Esophagus mucosa (tissue), 1 donor: ENCODE results near the gene SPPL2B. TPM values are rescaled to one million over a fixed set of nuclear protein-coding genes. Genes with fewer than 3 reads are reported as not detected.
A peak's percentile ranks its signal among the peaks of the same experiment; 100 is the strongest.
"Not testable (repeated sequence)": the region's sequence is repeated elsewhere in the genome, so short reads cannot be mapped to it uniquely, and the experiment has no call there.

Source experiments
- ATAC-seq: fragments of 200-7000 bp; cut with Tn5 transposase; one replicate; pipeline ENCODE4 v1.9.1; 2020
- total RNA-seq: library from RNA; stranded (reverse); gene quantifications from one replicate; pipeline ENCODE4 v1.2.4, GENCODE V29; 2023
- donor health status: DM: yes; HTN: yes; CAD: no.

SPPL2B gene
- total RNA-seq, 1 donor from 2014 or later = 18.8 TPM

- ATAC-seq = peak; percentile 2
These were observed 10.5 kb downstream of the SPPL2B start for GRCh38 chr19:2338751-2339643.

DNA sequence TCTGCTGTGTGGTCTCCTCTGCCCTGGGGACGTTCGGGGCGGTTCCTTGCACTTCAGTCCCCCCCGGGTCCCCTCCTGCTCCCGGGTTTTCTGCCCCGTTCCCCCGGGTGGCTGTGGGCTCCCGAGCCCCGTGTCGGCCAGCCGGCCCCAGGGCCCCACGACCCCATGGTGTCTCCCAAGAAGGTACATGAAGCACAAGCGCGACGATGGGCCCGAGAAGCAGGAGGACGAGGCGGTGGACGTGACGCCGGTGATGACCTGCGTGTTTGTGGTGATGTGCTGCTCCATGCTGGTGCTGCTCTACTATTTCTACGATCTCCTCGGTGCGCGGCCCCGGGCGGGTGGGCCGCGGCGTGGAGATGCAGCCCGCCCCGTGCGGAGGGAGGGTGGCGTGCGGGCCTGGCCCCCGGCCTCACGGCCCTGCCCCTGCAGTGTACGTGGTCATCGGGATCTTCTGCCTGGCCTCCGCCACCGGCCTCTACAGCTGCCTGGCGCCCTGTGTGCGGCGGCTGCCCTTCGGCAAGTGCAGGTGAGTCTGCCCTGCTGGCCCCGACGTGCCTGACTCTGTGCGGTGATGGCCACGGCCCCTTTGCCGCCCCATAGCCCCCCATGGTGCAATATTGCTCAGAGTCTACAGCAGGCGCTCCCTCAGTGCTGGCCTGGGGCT, 11.3 kb downstream of the SPPL2B start:
- no peak for ATAC-seq

DNA sequence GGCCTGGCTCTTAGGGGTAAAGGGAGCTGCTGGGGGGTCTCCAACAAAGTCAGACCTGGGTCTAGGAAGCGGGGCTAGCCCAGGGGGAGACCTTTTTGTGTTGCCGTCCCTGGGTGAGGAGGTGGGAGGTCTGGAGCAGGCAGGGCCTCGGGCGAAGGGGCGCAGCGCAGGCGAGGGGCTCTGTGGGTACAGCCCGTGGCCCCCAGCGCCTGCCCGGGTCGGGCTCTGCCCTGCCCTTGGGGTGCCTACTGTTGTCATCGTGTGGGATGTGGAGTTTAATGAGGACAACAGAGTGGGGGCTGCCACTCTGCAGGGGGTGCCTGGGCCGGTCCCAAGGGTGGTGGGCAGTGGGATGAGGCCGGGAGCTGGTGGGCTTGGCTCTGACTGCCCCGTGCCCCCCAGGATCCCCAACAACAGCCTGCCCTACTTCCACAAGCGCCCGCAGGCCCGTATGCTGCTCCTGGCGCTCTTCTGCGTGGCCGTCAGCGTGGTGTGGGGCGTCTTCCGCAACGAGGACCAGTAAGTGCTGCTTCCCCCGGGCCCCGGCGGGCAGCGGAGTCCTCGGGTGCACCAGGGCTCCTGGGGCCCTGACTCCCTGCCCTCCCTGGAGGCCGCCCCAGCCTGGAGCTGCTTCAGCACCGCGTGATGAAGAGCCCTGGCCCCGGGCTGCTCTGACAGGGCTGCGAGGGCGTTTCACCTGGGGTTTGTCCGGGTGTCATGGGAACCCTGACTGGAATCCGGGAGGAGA, 12.2 kb downstream of the SPPL2B start:
- no peak for ATAC-seq

- ATAC-seq = no peak
These were observed 12.8 kb downstream of the SPPL2B start for GRCh38 chr19:2341244-2341751.

GRCh38 chr19:2341982-2342381, 13.5 kb downstream of the SPPL2B start:
- no peak for ATAC-seq

- no peak for ATAC-seq
These were observed 14.3 kb downstream of the SPPL2B start for GRCh38 chr19:2342656-2343288.

DNA sequence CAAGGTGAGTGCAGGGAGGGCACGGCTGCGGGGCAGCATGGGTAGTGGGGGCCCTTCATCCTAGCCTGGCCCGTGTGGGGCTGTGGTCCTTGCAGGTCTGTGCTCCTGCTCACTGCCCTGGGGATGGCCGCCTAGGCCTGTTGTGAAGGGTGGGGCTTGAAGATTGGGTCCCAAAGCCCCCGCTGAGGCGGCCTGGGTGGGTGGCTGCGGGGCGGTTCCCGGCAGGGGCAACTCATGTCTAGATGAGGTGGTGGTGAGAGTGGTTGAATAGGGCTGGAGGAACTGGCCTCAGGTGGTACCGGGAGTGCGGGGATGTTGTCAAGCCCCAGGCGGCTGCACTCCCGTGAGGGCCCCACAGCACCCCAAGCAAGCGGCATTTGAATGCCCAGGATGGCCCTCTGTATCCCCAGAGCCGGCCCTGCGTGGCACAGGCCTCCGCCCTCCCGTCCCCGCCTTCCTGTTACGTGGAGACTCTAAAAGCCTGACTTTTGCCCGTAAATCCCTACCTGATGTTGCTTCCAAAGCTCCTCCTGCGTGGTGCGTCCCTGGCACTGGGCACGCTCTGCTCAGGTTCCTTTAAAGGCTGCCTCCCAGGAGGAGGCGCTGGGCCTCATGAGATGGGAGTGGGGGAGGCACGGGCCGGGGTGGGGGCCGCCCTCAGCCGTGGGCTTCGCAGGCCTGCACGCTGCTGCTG, 15.0 kb downstream of the SPPL2B start:
- ATAC-seq = no peak

GRCh38 chr19:2344381-2344870, 15.9 kb downstream of the SPPL2B start:
- no peak for ATAC-seq

- ATAC-seq = peak; percentile 22
These were observed 16.6 kb downstream of the SPPL2B start for GRCh38 chr19:2345076-2345475.

GRCh38 chr19:2345794-2346663, 17.5 kb downstream of the SPPL2B start:
- peak; percentile 37 for ATAC-seq

DNA sequence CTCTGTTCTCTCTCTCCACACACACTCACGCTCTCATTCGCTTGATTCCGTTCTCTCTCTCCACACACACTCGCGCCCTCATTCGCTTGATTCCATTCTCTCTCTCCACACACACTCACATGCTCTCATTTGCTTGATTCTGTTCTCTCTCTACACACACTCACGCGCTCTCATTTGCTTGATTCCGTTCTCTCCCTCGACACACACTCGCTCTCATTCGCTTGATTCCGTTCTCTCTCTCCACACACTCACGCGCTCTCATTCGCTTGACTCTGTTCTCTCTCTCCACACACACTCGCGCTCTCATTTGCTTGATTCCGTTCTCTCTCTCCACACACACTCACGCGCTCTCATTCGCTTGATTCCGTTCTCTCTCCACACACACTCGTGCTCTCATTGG, 21.3 kb downstream of the SPPL2B start:
- ATAC-seq = not testable (repeated sequence)

DNA sequence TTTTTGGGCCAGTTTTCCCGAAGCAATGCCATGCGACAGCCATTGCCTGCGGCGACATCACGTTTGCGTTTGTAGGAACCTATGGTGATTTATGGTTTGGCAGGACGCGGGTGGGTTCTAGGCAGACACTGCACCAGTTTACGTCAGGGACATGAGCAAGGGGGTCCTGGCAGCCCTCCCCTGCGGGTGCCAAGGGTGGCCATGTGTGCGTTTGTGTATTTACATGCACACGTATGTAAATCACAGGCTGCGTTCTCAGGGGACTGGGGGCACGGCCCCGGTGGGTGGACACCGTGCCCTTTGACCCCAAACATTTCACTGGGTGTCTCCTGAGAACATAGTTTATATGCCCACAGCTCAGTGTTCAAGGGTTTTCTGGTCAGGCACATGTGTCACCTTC, 22.2 kb downstream of the SPPL2B start:
- no peak for ATAC-seq

DNA sequence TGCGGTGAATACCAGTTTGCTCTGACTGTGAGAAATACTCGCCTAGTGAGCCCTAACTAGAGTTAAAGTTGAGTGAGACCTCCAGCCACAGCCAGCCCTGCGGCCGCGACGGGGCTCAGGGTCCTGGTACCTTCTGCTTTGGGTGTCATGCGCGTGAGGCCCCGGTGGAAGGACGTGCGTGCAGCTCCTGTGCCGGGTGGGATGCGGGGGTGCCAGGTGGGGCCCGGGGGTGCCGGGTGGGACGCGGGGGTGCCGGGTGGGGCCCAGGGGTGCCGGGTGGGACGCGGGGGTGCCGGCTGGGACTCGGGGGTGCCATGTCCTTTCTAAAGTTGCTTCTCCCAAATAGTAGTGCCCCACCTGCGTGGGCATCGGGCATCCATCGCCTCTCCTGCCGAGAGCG, 23.1 kb downstream of the SPPL2B start:
- ATAC-seq = peak; percentile 6

DNA sequence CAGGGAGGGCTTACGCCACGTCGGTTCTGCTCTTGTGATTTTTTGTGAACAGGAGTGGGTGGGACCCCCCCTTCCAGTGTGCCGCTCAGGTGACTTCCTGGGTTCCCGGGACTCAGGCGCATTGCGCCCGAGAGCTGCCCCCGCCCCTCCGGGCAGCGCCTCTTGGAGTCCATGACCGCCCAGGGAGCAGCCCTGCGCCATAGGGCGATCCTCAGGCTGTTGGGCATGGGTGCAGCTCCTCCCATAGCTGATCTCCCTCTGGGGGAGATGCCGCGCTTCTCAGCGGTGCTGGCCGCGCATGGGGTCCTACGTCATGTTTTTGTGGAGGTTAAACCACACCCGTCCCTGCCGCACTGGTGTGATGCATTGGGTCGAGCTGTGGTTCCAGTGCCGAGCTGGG, 23.6 kb downstream of the SPPL2B start:
- no peak for ATAC-seq

DNA sequence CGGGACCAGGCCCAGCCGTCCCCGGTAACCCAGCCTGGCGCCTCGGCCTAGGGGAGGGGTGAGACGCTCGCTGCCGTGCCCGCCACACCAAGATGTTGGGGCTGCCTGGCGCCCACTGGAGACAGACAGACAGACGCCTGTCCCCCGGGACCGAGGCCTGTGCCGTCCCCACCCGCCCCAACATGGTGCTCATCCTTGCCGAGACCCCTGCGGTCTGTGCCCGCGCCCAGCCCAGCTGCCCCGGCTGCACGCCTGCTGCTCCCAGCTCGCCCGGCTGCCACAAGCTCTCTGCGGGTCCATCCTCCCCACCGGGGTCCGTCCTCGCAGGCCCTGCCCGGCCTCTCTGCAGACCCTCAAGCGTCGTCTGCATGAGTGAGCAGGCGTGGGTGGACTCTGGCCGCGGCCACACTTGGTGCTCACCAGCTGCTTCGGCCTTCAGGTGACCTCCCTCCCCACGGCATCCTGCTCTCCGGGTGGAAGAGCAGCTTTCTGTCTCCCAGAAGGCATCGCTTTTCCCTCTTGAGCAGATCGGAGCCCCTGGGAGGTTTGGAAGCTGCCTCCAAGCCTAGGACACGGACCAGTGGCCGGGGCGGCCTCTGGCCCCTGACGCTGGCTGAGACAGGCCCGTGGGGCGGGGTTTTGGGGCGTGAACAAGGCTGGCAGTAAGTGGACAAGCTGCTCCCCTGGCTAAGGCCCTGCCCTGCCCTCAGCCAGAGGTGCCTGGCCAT, 24.8 kb downstream of the SPPL2B start:
- peak; percentile 14 for ATAC-seq

DNA sequence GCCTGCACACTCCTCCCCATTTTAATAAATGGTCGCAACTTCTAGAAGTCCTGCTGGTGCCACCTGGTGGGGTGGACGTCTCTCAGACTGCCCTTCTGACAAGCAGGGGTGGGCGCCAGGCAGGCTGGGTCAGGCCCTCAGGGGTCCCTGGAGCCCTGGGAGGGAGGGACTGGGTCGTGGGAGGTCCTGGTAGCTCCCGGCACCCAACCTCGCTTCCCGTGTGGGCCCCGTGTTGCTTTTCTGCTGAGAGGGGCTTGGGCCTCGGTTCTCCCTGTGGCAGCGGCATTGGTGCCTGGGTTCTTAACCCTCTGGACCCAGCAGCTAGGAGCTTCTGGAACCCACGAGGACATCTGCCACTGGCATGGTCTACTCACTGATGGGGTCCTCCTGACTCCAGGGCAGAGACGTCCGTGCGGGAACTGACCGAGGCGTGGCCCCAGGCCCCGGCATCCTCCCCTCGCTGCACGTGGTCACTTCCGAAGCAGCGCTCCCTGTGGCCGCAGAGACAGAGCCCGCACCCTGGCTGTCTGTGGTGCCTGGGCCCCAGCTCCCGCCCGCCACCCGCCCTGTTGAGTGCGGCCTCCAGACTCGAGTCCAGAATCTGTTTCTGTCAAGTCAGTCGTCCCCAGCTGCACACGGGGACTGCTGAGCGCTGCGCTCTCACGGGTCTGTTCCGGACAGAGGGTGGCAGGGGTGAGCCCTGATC, 25.6 kb downstream of the SPPL2B start:
- no peak for ATAC-seq

- ATAC-seq = no peak
These were observed 26.2 kb downstream of the SPPL2B start for GRCh38 chr19:2354670-2355069.

DNA sequence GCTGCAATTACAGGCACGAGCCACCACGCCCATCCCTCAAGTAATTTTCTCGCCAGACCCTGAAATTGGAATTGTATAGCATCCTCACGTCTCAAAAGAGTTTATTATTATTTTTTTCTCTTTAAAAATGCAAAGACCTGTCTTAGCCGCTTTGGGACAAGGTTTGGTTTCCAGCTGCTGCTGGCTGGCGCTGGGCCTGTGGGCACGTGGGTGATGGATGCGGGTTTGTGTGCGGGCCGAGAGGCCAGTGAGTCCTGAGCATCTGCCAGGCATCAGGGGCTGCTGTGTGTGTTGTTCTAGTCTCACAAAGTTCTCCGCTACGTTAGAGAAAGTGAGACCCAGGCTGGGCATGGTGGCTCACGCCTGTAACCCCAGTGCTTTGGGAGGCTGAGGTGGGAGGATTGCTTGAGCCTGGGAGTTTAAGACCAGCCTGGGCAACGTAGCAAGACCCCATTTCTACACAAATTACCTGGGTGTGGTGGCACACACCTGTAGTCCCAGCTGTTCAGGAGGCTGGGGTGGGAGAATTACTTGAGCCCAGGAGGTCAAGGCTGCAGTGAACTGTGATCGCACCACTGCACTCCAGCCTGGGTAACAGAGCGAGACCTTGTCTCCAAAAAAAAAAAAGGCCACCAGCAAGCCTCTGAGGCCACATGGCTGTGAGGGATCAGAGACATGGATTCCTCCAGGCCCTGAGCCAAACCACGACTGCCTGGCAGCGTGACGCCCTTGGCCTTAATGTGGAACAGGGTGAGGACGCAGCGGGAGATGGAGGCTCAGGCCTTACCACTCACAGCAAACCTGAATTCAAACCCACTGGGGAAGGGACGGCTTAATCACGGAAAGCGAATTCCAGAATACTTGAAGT, 26.9 kb downstream of the SPPL2B start:
- no peak for ATAC-seq
